ENCODE measurements around the gene NKX1-1. TPM values are rescaled to one million over a fixed set of nuclear protein-coding genes. Genes with fewer than 3 reads are reported as not detected.

NKX1-1 gene
- total RNA-seq, 1 donor from 2014 or later = not detected

- H3K4me3 Mint-ChIP-seq (ENCODE audit: unreplicated experiment) = no peak overlapping the region
- peaks cover 29% of the 10 kb centered on the region for H3K36me3 Mint-ChIP-seq (ENCODE audit: unreplicated experiment)
- no peaks in the 10 kb centered on the region for H3K4me1 Mint-ChIP-seq (ENCODE audit: unreplicated experiment)
- no peaks in the 10 kb centered on the region for H3K27me3 Mint-ChIP-seq (ENCODE audit: unreplicated experiment)
- H3K27ac Mint-ChIP-seq (ENCODE audit: unreplicated experiment) = no peak overlapping the region
- DNase-seq (ENCODE audit: extremely low spot score, unreplicated experiment) = no peak
- H3K9me3 Mint-ChIP-seq (ENCODE audit: unreplicated experiment) = no peaks in the 10 kb centered on the region
- no peak for TF ChIP-seq CTCF (IDR thresholded peaks at IDR 0.05)
Measured at GRCh38 chr4:1369091-1369450, 37.2 kb downstream of the NKX1-1 start.

- H3K4me1 Mint-ChIP-seq (ENCODE audit: unreplicated experiment) = no peaks in the 10 kb centered on the region
Measured at GRCh38 chr4:1368421-1369090, 37.7 kb downstream of the NKX1-1 start.

GRCh38 chr4:1367936-1368289 lies 38.3 kb downstream of the NKX1-1 start:
- Mint-ChIP-seq H3K4me3 (ENCODE audit: unreplicated experiment) (no peak overlapping the region), H3K9me3 (ENCODE audit: unreplicated experiment) (no peaks in the 10 kb centered on the region), H3K36me3 (ENCODE audit: unreplicated experiment) (peaks cover 23% of the 10 kb centered on the region), H3K27me3 (ENCODE audit: unreplicated experiment) (no peaks in the 10 kb centered on the region), H3K4me1 (ENCODE audit: unreplicated experiment) (no peaks in the 10 kb centered on the region), H3K27ac (ENCODE audit: unreplicated experiment) (no peak overlapping the region)
- no peak for DNase-seq (ENCODE audit: extremely low spot score, unreplicated experiment)
- no peak for TF ChIP-seq CTCF (IDR thresholded peaks at IDR 0.05)

More at GRCh38 chr4:1368421-1369090, 37.7 kb downstream of the NKX1-1 start:
- no peak for DNase-seq (ENCODE audit: extremely low spot score, unreplicated experiment)
- H3K9me3 Mint-ChIP-seq (ENCODE audit: unreplicated experiment) = no peaks in the 10 kb centered on the region
- H3K27ac Mint-ChIP-seq (ENCODE audit: unreplicated experiment) = no peak overlapping the region
- no peak overlapping the region for H3K4me3 Mint-ChIP-seq (ENCODE audit: unreplicated experiment)
- H3K27me3 Mint-ChIP-seq (ENCODE audit: unreplicated experiment) = no peaks in the 10 kb centered on the region
- H3K36me3 Mint-ChIP-seq (ENCODE audit: unreplicated experiment) = peaks cover 25% of the 10 kb centered on the region
- no peak for TF ChIP-seq CTCF (IDR thresholded peaks at IDR 0.05)

GRCh38 chr4:1367230-1367935 lies 38.9 kb downstream of the NKX1-1 start:
- peaks cover 20% of the 10 kb centered on the region for H3K36me3 Mint-ChIP-seq (ENCODE audit: unreplicated experiment)
- DNase-seq (ENCODE audit: extremely low spot score, unreplicated experiment) = no peak
- no peak for TF ChIP-seq CTCF (IDR thresholded peaks at IDR 0.05)
- H3K9me3 Mint-ChIP-seq (ENCODE audit: unreplicated experiment) = no peaks in the 10 kb centered on the region
- H3K4me3 Mint-ChIP-seq (ENCODE audit: unreplicated experiment) = no peak overlapping the region
- H3K27ac Mint-ChIP-seq (ENCODE audit: unreplicated experiment) = no peak overlapping the region
- H3K4me1 Mint-ChIP-seq (ENCODE audit: unreplicated experiment) = no peaks in the 10 kb centered on the region
- no peaks in the 10 kb centered on the region for H3K27me3 Mint-ChIP-seq (ENCODE audit: unreplicated experiment)

- no peak overlapping the region for H3K4me3 Mint-ChIP-seq (ENCODE audit: unreplicated experiment)
- no peaks in the 10 kb centered on the region for H3K9me3 Mint-ChIP-seq (ENCODE audit: unreplicated experiment)
- no peak overlapping the region for H3K27ac Mint-ChIP-seq (ENCODE audit: unreplicated experiment)
- peaks cover 17% of the 10 kb centered on the region for H3K36me3 Mint-ChIP-seq (ENCODE audit: unreplicated experiment)
- H3K4me1 Mint-ChIP-seq (ENCODE audit: unreplicated experiment) = no peaks in the 10 kb centered on the region
- no peaks in the 10 kb centered on the region for H3K27me3 Mint-ChIP-seq (ENCODE audit: unreplicated experiment)
- TF ChIP-seq CTCF (IDR thresholded peaks at IDR 0.05) = no peak
- no peak for DNase-seq (ENCODE audit: extremely low spot score, unreplicated experiment)
Measured at GRCh38 chr4:1366371-1367229, 39.6 kb downstream of the NKX1-1 start.
